SK-N-SH (cell line): ENCODE results near the gene TMEM92.

ENCODE experiments used
- CTCF ChIP-seq: fragments of 200-600 bp; sonication (generic); IDR thresholded peaks from 2 replicates; pipeline ENCODE4 v1.6.1; 2017; ENCODE audit warnings: antibody characterized with exemption, mild to moderate bottlenecking, moderate library complexity
- EP300 ChIP-seq, 2 experiments: IDR thresholded peaks; 2 replicates each; pipeline versions ENCODE4 v1.4.0 to v1.6.1; 2012; ENCODE audit warnings: borderline replicate concordance in 1 of 2, low read depth in 1 of 2, low read length in 1 of 2
- GABPA ChIP-seq: IDR thresholded peaks from 2 replicates; pipeline ENCODE4 v1.4.0; 2012; ENCODE audit warnings: low read depth, mild to moderate bottlenecking
- IRF3 ChIP-seq: fragments of 150-350 bp; IDR thresholded peaks from 2 replicates; pipeline ENCODE4 v1.6.1; 2016; ENCODE audit warnings: mild to moderate bottlenecking, low read depth, low read length
- MAX ChIP-seq: IDR thresholded peaks from 2 replicates; pipeline ENCODE4 v1.4.0; 2012; ENCODE audit warnings: low read depth
- POLR2AphosphoS5 ChIP-seq: IDR thresholded peaks from 2 replicates; pipeline ENCODE4 v1.6.1; 2012; ENCODE audit warnings: low read depth, low read length
- RAD21 ChIP-seq: IDR thresholded peaks from 2 replicates; pipeline ENCODE4 v1.6.1; 2012; ENCODE audit warnings: mild to moderate bottlenecking, low read length
- RXRA ChIP-seq: IDR thresholded peaks from 2 replicates; pipeline ENCODE4 v1.4.0; 2012; ENCODE audit warnings: low read depth, mild to moderate bottlenecking, borderline replicate concordance
- USF2 ChIP-seq: fragments of 150-350 bp; IDR thresholded peaks from 2 replicates; pipeline ENCODE4 v1.6.1; 2017; ENCODE audit warnings: antibody characterized with exemption, low read length, low read depth, borderline replicate concordance

GRCh38 chr17:50268743-50269275 is 5.5 kb upstream of the TMEM92 start:
- TF ChIP-seq USF2, result no peak
- no peak for TF ChIP-seq IRF3
- TF ChIP-seq RXRA, result no peak
- TF ChIP-seq CTCF, result no peak
- TF ChIP-seq POLR2AphosphoS5, result no peak
- TF ChIP-seq GABPA, result no peak
- TF ChIP-seq MAX, result no peak
- no peak for TF ChIP-seq RAD21
- TF ChIP-seq EP300 (IDR thresholded peaks at IDR 0.05; ENCODE audit: borderline replicate concordance in 1 of 2, low read depth in 1 of 2, low read length in 1 of 2), result no peak
